Measurements from ENCODE around the gene THSD7A.

Gene THSD7A

DNA sequence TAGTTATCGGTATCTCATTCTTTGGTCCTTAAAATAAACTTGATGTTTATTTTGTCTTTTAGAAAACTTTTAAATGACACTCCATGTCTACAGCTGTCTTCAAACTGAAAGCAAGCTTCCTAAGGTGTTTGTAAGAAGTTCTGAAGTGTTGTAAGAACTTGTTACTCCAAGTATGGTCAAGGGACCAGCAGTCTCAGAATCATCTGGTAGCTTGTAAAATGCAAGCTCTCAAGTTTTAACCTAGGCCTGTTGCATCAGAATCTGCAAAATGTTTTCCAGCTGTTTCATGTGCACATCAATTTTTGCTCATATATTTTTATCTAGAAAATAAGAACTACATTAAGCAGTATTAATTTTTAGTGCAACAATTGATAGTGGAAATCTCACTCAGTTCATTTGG, 104.1 kb downstream of the THSD7A start:
- H3K36me3 ChIP-seq (ENCODE audit: control insufficient read depth in 2 of 2, insufficient read depth in 2 of 2, low read length in 2 of 2), result no peaks in the 10 kb centered on the region
- H3K4me3 ChIP-seq (ENCODE audit: low read length in 2 of 2), result no peak overlapping the region
- no peaks in the 10 kb centered on the region for H3K27me3 ChIP-seq (ENCODE audit: control insufficient read depth in 1 of 2, insufficient read depth in 2 of 2, low read length in 2 of 2)
- no peaks in the 10 kb centered on the region for H3K9me3 ChIP-seq (ENCODE audit: control insufficient read depth in 2 of 2, low read length in 2 of 2)
- no peaks in the 10 kb centered on the region for H3K4me1 ChIP-seq (ENCODE audit: control insufficient read depth, insufficient read depth, low read length)
- H3K27ac ChIP-seq (ENCODE audit: low read length), result no peak overlapping the region
- H3K9ac ChIP-seq (ENCODE audit: low read length in 2 of 2), result no peak overlapping the region

DNA sequence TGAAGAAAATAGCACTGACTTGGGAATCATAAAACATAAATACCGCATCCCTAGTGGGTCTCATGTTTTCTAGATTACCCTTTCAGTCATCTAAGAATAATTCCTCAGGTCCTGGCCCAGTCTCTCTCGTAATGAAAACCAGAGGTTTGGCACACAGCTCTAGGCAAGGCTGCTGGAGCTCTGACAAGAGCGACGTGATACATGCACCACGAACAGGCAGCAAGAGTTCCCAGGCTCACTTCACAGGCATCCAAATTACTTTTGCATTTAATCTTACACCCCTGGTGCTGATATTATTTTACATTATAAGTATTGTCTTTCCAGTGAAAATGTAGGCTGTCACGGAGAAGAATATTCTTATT, 105.2 kb downstream of the THSD7A start:
- no peaks in the 10 kb centered on the region for H3K36me3 ChIP-seq (ENCODE audit: control insufficient read depth in 2 of 2, insufficient read depth in 2 of 2, low read length in 2 of 2)
- no peaks in the 10 kb centered on the region for H3K27me3 ChIP-seq (ENCODE audit: control insufficient read depth in 1 of 2, insufficient read depth in 2 of 2, low read length in 2 of 2)
- no peak overlapping the region for H3K9ac ChIP-seq (ENCODE audit: low read length in 2 of 2)
- no peak overlapping the region for H3K4me3 ChIP-seq (ENCODE audit: low read length in 2 of 2)
- H3K27ac ChIP-seq (ENCODE audit: low read length), result no peak overlapping the region
- no peaks in the 10 kb centered on the region for H3K4me1 ChIP-seq (ENCODE audit: control insufficient read depth, insufficient read depth, low read length)
- no peaks in the 10 kb centered on the region for H3K9me3 ChIP-seq (ENCODE audit: control insufficient read depth in 2 of 2, low read length in 2 of 2)

DNA sequence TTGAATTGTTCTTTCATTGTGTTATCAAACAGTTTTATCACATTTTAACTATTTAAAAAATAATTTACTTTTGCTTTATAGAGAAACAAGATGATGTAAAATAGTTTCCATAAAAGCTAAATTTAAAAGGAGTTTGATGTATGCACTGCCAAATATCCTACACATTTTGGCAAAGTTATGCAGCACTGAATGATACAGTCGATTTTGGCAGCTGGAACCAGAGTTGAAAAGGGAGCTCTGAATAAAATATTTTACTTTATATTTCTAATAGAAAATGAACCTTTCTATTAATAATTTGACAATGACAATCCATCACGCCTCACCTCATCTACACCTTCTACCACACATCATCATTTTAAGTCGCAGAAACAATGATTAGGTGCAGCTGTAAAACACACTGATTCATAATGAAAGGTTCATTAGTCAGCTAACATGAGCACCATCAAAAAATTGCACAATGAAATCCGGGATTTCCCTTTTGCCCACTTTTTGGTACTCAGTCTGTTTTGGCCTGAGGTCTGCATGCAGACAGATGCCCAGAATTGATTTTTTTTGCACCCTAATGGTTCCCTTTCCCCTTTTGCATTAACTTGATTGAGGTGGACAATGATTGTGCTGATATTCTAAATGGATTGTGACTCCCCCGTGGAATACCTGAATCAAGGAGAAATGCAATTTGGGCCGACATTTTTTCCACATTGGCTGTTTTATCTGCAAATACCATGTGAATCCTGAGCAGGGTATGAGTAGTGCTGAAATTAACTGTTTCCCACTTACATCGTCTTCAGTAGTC, 105.8 kb downstream of the THSD7A start:
- no peak overlapping the region for H3K9ac ChIP-seq (ENCODE audit: low read length in 2 of 2)
- H3K4me1 ChIP-seq (ENCODE audit: control insufficient read depth, insufficient read depth, low read length), result no peaks in the 10 kb centered on the region
- H3K27ac ChIP-seq (ENCODE audit: low read length), result no peak overlapping the region
- H3K9me3 ChIP-seq (ENCODE audit: control insufficient read depth in 2 of 2, low read length in 2 of 2), result no peaks in the 10 kb centered on the region
- no peaks in the 10 kb centered on the region for H3K36me3 ChIP-seq (ENCODE audit: control insufficient read depth in 2 of 2, insufficient read depth in 2 of 2, low read length in 2 of 2)
- H3K4me3 ChIP-seq (ENCODE audit: low read length in 2 of 2), result no peak overlapping the region
- H3K27me3 ChIP-seq (ENCODE audit: control insufficient read depth in 1 of 2, insufficient read depth in 2 of 2, low read length in 2 of 2), result no peaks in the 10 kb centered on the region

DNA sequence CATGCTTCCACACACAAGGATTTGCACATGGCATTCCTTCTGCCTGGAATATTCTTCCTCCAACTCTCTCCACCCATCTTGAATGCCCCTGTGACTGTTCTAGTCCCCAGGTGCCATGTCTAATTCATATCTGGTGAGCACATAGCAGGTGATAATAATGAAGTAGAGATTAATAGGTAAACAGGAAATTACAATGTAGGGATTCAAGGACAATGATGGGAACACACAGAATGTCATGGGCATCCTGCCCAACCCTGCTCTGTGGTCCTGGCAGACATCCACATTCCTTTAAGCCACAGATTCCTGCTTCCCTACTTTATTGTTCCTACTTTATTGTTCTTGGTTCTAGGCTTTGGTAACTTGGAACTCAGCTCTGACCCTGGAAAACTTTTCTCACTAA, 115.8 kb downstream of the THSD7A start:
- Histone ChIP-seq H3K36me3 (ENCODE audit: control insufficient read depth in 2 of 2, insufficient read depth in 2 of 2, low read length in 2 of 2) (no peaks in the 10 kb centered on the region), H3K4me1 (ENCODE audit: control insufficient read depth, insufficient read depth, low read length) (no peaks in the 10 kb centered on the region), H3K9me3 (ENCODE audit: control insufficient read depth in 2 of 2, low read length in 2 of 2) (no peaks in the 10 kb centered on the region), H3K4me3 (ENCODE audit: low read length in 2 of 2) (no peak overlapping the region), H3K9ac (ENCODE audit: low read length in 2 of 2) (no peak overlapping the region), H3K27me3 (ENCODE audit: control insufficient read depth in 1 of 2, insufficient read depth in 2 of 2, low read length in 2 of 2) (no peaks in the 10 kb centered on the region), H3K27ac (ENCODE audit: low read length) (no peak overlapping the region)

DNA sequence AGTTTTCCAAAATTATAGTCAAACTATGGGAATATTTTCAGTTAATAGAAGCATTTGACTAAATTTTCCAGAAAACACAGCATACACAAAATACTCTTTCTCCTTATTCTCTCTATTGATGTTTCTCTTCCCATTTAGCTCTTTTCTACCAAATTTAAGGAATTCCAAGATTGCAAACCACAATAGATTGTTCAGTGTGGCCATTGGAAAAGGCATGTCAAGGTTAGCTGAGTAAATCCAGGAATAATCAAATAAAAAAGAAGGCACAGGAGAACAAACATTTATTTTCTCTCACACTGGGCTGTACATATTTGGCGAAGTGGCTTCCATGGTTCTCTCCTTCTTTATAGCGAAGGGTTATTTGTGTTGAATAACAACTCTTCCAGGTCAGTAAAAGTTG, 117.3 kb downstream of the THSD7A start:
- no peaks in the 10 kb centered on the region for H3K4me1 ChIP-seq (ENCODE audit: control insufficient read depth, insufficient read depth, low read length)
- no peaks in the 10 kb centered on the region for H3K9me3 ChIP-seq (ENCODE audit: control insufficient read depth in 2 of 2, low read length in 2 of 2)
- H3K4me3 ChIP-seq (ENCODE audit: low read length in 2 of 2), result no peak overlapping the region
- no peak overlapping the region for H3K9ac ChIP-seq (ENCODE audit: low read length in 2 of 2)
- H3K36me3 ChIP-seq (ENCODE audit: control insufficient read depth in 2 of 2, insufficient read depth in 2 of 2, low read length in 2 of 2), result no peaks in the 10 kb centered on the region
- no peak overlapping the region for H3K27ac ChIP-seq (ENCODE audit: low read length)
- H3K27me3 ChIP-seq (ENCODE audit: control insufficient read depth in 1 of 2, insufficient read depth in 2 of 2, low read length in 2 of 2), result no peaks in the 10 kb centered on the region

DNA sequence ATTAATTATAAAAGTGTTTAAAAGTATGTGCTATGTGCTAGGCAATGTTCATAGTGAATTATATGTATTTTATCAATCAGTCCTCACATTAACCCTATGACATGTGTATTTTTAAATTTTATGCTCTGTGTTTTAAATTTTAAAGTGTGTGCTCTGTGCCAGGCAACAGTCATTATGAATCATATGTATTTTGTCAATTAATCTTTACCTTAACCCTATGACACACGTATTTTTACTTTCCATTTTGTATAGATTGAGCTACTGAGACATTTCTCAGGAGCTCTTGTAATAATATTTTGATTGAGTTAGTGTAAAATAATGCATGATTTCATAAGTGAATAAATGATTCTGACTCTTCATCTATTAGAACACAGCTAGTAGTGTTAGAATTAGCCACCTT, 117.8 kb downstream of the THSD7A start:
- Histone ChIP-seq H3K27me3 (ENCODE audit: control insufficient read depth in 1 of 2, insufficient read depth in 2 of 2, low read length in 2 of 2) (no peaks in the 10 kb centered on the region), H3K27ac (ENCODE audit: low read length) (no peak overlapping the region), H3K4me3 (ENCODE audit: low read length in 2 of 2) (no peak overlapping the region), H3K36me3 (ENCODE audit: control insufficient read depth in 2 of 2, insufficient read depth in 2 of 2, low read length in 2 of 2) (no peaks in the 10 kb centered on the region), H3K9ac (ENCODE audit: low read length in 2 of 2) (no peak overlapping the region), H3K4me1 (ENCODE audit: control insufficient read depth, insufficient read depth, low read length) (no peaks in the 10 kb centered on the region), H3K9me3 (ENCODE audit: control insufficient read depth in 2 of 2, low read length in 2 of 2) (no peaks in the 10 kb centered on the region)

DNA sequence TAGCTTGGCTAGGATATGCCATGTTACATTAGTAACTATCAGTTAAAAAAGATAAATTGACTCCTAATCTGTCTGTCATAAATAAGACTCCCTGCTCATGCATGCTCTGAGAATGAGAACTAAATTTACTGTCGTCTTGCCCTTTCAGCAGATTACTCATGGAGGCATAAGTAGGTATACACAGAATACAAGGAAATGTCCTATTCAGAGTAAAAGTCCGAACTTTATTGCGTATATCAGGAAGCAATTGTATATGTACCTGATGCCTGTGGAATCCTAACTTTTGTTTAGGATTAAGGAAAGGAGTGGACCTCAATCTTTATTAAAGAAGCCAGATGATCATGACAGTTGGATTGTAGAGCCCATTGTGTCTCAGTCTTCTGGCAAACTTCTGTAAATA, 118.6 kb downstream of the THSD7A start:
- Histone ChIP-seq H3K27me3 (ENCODE audit: control insufficient read depth in 1 of 2, insufficient read depth in 2 of 2, low read length in 2 of 2) (no peaks in the 10 kb centered on the region), H3K27ac (ENCODE audit: low read length) (no peak overlapping the region), H3K9me3 (ENCODE audit: control insufficient read depth in 2 of 2, low read length in 2 of 2) (no peaks in the 10 kb centered on the region), H3K36me3 (ENCODE audit: control insufficient read depth in 2 of 2, insufficient read depth in 2 of 2, low read length in 2 of 2) (no peaks in the 10 kb centered on the region), H3K9ac (ENCODE audit: low read length in 2 of 2) (no peak overlapping the region), H3K4me3 (ENCODE audit: low read length in 2 of 2) (no peak overlapping the region), H3K4me1 (ENCODE audit: control insufficient read depth, insufficient read depth, low read length) (no peaks in the 10 kb centered on the region)

DNA sequence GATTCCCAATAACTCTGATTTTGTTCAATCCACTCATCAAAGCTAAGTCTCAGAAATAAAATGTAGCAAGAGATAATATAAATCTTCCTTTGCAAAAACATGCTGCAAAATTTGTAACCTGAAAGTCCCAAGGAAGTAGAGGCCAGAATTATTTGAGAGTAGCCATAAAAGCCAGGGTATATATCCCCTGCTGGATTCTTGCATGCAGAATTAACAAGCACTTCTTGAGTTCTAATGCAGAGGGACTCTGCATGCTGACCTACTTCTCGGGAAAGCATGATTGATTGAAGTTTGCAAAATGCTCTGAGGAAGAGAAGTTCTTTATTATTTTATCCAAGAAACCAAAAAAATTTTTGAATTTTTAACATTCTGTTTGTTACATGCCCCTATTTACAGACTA, 121.6 kb downstream of the THSD7A start:
- no peak overlapping the region for H3K9ac ChIP-seq (ENCODE audit: low read length in 2 of 2)
- H3K36me3 ChIP-seq (ENCODE audit: control insufficient read depth in 2 of 2, insufficient read depth in 2 of 2, low read length in 2 of 2), result no peaks in the 10 kb centered on the region
- no peak overlapping the region for H3K27ac ChIP-seq (ENCODE audit: low read length)
- no peaks in the 10 kb centered on the region for H3K27me3 ChIP-seq (ENCODE audit: control insufficient read depth in 1 of 2, insufficient read depth in 2 of 2, low read length in 2 of 2)
- no peak overlapping the region for H3K4me3 ChIP-seq (ENCODE audit: low read length in 2 of 2)
- H3K4me1 ChIP-seq (ENCODE audit: control insufficient read depth, insufficient read depth, low read length), result no peaks in the 10 kb centered on the region
- H3K9me3 ChIP-seq (ENCODE audit: control insufficient read depth in 2 of 2, low read length in 2 of 2), result no peaks in the 10 kb centered on the region

- H3K4me1 ChIP-seq (ENCODE audit: control insufficient read depth, insufficient read depth, low read length), result no peaks in the 10 kb centered on the region
- H3K9ac ChIP-seq (ENCODE audit: low read length in 2 of 2), result no peak overlapping the region
- no peaks in the 10 kb centered on the region for H3K36me3 ChIP-seq (ENCODE audit: control insufficient read depth in 2 of 2, insufficient read depth in 2 of 2, low read length in 2 of 2)
- no peak overlapping the region for H3K27ac ChIP-seq (ENCODE audit: low read length)
- no peaks in the 10 kb centered on the region for H3K9me3 ChIP-seq (ENCODE audit: control insufficient read depth in 2 of 2, low read length in 2 of 2)
- no peaks in the 10 kb centered on the region for H3K27me3 ChIP-seq (ENCODE audit: control insufficient read depth in 1 of 2, insufficient read depth in 2 of 2, low read length in 2 of 2)
- no peak overlapping the region for H3K4me3 ChIP-seq (ENCODE audit: low read length in 2 of 2)
Measured at GRCh38 chr7:11709196-11709595, 122.8 kb downstream of the THSD7A start.

GRCh38 chr7:11707606-11708193, 124.3 kb downstream of the THSD7A start:
- H3K27me3 ChIP-seq (ENCODE audit: control insufficient read depth in 1 of 2, insufficient read depth in 2 of 2, low read length in 2 of 2), result no peaks in the 10 kb centered on the region
- H3K9me3 ChIP-seq (ENCODE audit: control insufficient read depth in 2 of 2, low read length in 2 of 2), result no peaks in the 10 kb centered on the region
- H3K36me3 ChIP-seq (ENCODE audit: control insufficient read depth in 2 of 2, insufficient read depth in 2 of 2, low read length in 2 of 2), result no peaks in the 10 kb centered on the region
- H3K4me1 ChIP-seq (ENCODE audit: control insufficient read depth, insufficient read depth, low read length), result no peaks in the 10 kb centered on the region
- H3K4me3 ChIP-seq (ENCODE audit: low read length in 2 of 2), result no peak overlapping the region
- no peak overlapping the region for H3K9ac ChIP-seq (ENCODE audit: low read length in 2 of 2)
- no peak overlapping the region for H3K27ac ChIP-seq (ENCODE audit: low read length)
